T-helper 9 cell (primary cell): ENCODE data around the gene PTPRJ.

Experiments used
- DNase-seq: peaks from one replicate; pipeline ENCODE4 v3.0.0-alpha.2; 2020

PTPRJ gene

GRCh38 chr11:48096588-48097525, 116.5 kb downstream of the PTPRJ start:
- no peak for DNase-seq

GRCh38 chr11:48098024-48098423, 117.7 kb downstream of the PTPRJ start:
- no peak for DNase-seq

- DNase-seq: no peak
Observed at GRCh38 chr11:48099916-48100446, 119.6 kb downstream of the PTPRJ start.

GRCh38 chr11:48101044-48101733, 120.8 kb downstream of the PTPRJ start:
- no peak for DNase-seq

GRCh38 chr11:48101958-48102357, 121.6 kb downstream of the PTPRJ start:
- DNase-seq: no peak

- DNase-seq: no peak
Observed at GRCh38 chr11:48103621-48104567, 123.5 kb downstream of the PTPRJ start.

- no peak for DNase-seq
Observed at GRCh38 chr11:48104568-48104924, 124.2 kb downstream of the PTPRJ start.

- DNase-seq: no peak
Observed at GRCh38 chr11:48105096-48105990, 125.0 kb downstream of the PTPRJ start.

- no peak for DNase-seq
Observed at GRCh38 chr11:48106166-48106565, 125.8 kb downstream of the PTPRJ start.

- no peak for DNase-seq
Observed at GRCh38 chr11:48107188-48107704, 126.9 kb downstream of the PTPRJ start.

GRCh38 chr11:48108231-48109045, 128.1 kb downstream of the PTPRJ start:
- no peak for DNase-seq

GRCh38 chr11:48109046-48109666, 128.8 kb downstream of the PTPRJ start:
- no peak for DNase-seq

GRCh38 chr11:48110509-48110766, 130.1 kb downstream of the PTPRJ start:
- no peak for DNase-seq

GRCh38 chr11:48111891-48112290, 131.5 kb downstream of the PTPRJ start:
- DNase-seq: no peak

GRCh38 chr11:48114740-48115139, 134.4 kb downstream of the PTPRJ start:
- DNase-seq: no peak

- no peak for DNase-seq
Observed at GRCh38 chr11:48116437-48117228, 136.3 kb downstream of the PTPRJ start.

- no peak for DNase-seq
Observed at GRCh38 chr11:48122246-48122645, 141.9 kb downstream of the PTPRJ start.

- DNase-seq: no peak
Observed at GRCh38 chr11:48122656-48123055, 142.3 kb downstream of the PTPRJ start.

- no peak for DNase-seq
Observed at GRCh38 chr11:48123254-48123875, 143.0 kb downstream of the PTPRJ start.
